HG02642 (cell line): ENCODE measurements around the gene PRKAG2.

Experiments used
- ATAC-seq: cut with Tn5 transposase; IDR thresholded peaks from one replicate; pipeline ENCODE4 v1.9.1; 2021; ENCODE audit warnings: mild to moderate bottlenecking; ENCODE audit not compliant: unreplicated experiment, poor library complexity

PRKAG2 gene

DNA sequence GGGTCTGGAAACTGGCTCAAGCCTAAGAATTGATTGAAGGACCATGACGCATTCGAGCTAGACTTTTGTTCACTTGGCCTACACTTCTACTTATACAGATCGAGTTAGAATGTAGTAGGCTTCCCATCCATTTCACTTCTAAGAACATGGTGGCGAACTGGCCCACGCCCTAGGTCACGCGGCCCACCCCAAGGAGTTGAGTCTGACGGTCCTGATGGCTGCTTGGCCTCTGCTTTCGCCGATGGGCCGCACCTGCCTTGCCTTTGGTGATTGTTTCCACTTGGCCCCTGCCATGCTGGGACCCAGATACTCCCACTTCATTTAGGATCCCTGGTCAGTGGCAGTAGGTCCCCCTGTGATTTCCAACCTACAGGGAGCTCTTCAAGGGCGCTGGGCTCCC, 153.6 kb downstream of the PRKAG2 start:
- no peak for ATAC-seq

DNA sequence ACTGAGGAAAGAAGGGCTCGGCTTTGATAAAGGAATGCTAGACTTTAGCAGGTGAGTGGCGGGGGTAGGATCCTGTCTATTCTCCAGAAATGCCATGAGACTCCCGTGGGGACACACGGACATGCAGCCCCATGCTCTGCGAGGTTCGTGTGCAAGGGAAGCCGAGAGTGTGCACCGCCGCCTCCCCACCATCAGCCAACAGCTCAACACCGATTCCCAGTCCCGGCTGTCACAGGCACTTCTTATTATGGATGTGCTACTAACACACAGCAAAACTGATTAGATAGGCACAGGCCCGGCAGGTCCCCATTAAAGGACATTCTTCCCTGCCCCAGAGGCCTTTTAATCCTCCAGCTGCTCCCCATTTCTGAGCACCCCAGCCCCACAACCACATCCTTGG, 154.4 kb downstream of the PRKAG2 start:
- no peak for ATAC-seq

DNA sequence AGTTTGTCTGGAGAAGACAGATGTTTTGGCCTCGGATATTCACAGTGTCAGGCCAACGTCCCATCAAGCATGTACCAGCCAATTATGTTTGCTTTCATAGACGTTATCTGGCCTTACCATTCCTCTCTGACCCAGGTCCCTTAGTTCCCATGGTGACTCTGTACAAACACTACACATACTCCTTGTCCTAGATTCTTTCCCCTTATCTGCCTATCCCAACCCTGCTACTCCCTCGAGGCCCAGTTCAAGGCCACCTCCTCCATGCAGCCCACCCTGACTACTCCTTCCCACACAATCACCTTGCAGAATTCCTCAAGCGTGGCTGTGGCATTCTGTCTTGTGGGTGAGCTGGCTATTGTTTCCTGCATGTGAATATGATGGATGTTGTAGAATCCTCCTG, 155.2 kb downstream of the PRKAG2 start:
- no peak for ATAC-seq

DNA sequence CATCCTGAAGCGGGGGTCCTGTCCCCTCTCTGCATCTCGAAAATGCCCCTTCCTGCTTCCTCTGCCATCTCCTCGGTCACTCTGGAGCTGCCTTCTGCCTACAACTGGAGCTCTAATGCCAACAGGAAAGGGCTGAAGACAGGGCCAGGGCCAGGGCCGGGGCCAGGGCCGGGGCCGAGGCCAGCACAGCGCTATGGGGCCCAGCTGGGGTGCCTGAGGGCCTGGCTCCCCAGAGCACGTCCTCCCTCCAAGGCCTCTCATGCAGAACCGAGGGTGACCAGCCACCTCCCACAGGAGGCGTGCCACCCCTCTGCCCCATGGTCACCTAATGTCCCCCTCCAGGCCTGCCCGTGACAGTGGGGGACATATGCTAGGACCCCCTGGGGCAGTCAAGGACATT, 155.7 kb downstream of the PRKAG2 start:
- no peak for ATAC-seq

DNA sequence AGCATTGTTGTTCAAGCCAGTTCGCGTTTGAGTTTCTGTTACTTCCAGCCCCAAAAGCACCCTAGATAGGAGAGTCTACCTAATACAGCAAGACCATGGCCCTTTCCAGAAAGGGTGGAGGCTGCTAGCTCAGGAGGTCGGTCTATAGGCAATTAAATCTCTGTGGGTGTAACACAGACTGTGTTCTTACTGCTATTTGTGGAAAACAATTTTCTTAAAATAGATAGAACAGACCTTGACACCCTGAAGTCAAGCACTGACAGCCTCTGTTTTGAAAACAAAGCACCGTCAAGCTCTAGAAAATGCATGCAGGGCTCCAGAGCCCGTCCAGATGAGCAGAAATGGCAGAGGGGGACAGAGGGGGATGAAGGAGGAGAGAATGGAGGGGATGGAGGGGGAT, 156.6 kb downstream of the PRKAG2 start:
- no peak for ATAC-seq

DNA sequence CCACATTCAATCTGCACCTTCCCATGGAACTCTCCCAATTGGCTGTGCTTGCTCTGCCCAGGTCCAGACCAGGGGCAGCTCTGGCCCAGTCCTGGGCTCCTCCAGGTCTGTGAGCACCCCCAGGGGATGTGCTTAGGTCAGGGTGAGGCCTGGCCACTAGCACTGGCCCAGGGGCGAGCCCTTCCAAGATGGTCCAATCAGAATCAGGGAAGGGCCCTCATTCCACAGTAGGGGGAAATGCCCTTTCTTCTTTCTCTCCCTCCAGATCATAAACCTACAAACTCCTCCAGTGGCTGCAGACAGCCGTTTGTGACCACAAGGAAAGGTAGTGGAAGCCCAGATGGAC, 157.0 kb downstream of the PRKAG2 start:
- ATAC-seq, result no peak

DNA sequence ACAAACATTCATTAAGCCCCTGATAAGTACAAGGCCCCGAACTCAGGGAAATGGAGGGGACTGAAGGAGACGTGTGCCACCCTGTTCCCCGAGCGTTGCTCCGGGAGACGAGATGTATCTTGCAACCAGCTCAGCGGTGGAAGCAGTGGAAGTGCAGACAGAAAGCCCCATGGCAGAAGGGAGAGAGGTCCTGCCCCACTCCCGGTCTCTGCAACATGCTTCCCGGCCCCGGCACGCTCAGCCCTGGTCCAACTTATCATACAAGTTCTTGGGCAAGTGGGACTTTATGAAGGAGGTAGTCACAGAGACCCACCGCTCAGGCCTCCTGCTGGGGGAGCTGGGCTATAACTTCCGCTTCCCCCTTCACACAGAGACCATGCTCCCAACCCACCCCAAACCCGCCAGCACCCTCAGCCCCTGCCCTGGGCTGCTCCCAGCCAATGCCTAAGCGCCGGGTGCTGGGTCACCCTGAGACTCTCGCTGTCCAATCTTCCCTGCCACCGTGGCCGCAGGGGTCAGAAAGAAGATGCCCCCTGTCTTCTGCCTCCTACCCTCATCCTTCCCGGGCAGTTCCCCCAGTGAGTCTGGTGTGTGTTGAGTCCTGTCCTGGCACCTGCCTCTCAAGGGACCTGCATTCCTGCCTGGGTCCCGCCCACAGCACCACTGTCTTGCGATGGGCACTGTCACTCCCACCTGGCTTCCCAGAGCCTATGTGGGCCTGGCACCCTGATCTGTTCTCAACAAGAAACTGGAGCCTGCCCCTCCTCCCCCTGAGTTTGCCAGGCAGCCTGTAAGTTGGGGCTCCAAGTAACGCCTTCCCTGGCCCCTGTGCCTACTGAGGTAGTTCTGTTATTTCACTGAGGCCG, 157.7 kb downstream of the PRKAG2 start:
- no peak for ATAC-seq

DNA sequence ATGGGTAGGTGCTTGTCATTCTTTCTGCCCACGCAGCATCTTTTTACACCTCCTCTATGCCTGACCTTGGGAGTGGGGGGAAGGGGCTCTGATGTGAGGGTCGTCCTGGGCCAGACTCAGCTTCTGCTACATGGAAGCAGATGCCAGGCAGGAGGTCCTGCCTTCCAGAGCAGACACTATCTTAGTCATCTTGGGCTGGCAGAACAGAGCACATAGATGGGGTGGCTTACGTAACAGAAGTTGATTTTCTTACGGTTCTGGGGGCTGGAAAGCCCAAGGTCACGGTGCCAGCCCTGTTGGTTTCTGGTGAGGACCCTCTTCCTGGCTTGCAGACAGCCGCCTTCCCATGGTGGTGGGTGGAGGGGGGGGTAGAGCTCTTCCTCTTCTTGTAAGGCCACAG, 159.0 kb downstream of the PRKAG2 start:
- no peak for ATAC-seq

DNA sequence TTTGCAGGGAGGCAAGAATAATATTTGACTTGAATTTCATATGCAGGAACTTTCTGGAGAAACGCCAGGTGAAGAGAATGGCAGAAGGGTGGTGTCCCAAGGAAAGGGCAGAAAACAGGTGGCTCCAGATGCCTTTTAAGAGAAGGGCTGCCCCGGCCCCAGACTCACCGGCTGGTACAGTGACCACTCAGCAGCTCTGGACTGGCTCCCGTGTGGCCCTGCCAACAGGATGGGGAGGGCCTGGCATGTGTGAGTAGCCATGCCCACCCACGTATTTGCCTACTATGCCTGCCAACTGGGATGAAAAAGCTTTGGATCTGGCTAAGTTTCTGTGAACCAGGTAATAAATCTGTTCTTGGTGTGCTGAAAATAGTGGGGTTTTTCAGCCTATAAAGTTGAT, 159.5 kb downstream of the PRKAG2 start:
- ATAC-seq, result no peak

DNA sequence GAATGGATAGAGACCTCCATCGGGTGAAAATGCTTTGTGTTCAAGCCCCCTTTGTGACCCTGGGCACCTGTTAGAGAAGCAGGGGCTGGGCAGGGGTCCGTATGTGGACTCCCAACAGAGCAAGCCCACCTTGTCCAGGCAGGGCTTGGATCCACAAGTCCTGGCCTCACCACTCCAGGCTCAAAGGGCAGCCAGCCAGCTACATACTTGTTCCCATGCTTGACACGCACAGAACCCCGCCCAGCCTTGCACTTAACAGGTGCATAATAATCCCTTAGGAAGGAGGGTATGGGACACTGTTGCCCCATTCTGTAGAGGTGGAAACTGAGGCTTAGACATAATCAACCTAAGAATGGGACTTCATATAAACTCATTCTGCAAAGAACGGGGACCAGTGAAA, 160.6 kb downstream of the PRKAG2 start:
- ATAC-seq, result no peak

DNA sequence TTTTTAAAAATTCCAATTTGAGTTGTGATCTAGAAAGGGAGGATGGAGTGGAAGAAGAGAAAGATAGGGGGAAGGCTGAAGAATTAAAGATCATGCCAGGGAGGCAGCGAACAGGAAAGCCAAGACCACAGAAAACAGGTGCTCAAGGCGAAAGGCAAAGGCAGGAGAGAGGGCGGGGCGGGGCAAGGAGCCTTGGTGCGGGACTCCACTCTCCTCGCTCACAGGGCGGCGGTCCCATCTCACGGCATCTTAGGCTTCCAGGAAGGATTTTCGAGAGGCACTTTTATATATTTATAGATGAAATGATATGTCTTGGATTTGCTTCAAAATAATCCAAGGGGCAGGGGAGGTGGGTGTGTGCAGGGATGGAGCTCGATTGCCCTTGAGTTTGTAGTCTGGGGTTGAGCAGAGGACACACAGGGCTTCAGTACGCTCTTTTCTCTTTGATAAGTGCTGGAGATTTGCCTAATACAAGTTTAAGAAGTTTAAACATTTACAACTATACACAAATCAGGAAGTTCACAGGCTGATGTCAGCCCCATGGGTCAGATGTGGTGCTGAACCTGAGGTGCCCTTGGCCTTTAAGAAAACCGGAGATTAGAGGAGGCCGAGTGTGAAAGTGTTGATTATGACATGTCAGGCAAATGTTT, 161.1 kb downstream of the PRKAG2 start:
- no peak for ATAC-seq

DNA sequence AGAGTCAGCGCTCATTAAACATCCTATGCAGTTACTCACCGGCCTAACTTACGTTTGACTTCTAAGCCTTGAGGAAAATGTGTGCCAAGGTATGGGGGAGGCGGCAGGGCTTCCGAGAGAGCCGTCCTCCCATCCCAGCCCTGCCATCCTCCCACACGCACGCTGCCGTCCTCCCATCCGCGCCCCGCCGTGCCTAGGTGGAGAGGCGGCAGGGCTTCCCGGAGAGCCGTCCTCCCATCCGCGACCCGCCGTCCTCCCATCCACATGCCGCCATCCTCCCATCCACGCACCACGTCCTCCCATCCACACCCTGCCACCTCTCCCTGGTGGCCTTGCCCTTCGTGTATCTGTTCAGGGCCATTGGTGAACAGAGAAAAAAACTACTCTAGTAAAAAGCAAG, 162.7 kb downstream of the PRKAG2 start:
- no peak for ATAC-seq

DNA sequence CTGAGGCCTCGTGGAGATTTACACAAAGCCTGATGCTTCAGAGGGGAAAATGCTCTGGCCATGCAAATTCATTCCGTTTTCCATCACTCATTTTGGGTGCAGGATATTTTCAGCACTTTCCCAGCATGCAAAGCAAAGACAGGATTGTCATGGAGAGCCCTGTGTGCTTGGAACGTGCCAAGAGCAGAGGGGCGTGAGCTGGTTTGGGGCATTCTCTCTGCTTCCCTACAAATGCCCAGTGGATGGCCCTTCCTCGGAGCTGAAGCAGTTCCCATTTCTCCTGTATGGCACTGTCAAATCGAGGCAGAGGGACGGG, 164.1 kb downstream of the PRKAG2 start:
- no peak for ATAC-seq

DNA sequence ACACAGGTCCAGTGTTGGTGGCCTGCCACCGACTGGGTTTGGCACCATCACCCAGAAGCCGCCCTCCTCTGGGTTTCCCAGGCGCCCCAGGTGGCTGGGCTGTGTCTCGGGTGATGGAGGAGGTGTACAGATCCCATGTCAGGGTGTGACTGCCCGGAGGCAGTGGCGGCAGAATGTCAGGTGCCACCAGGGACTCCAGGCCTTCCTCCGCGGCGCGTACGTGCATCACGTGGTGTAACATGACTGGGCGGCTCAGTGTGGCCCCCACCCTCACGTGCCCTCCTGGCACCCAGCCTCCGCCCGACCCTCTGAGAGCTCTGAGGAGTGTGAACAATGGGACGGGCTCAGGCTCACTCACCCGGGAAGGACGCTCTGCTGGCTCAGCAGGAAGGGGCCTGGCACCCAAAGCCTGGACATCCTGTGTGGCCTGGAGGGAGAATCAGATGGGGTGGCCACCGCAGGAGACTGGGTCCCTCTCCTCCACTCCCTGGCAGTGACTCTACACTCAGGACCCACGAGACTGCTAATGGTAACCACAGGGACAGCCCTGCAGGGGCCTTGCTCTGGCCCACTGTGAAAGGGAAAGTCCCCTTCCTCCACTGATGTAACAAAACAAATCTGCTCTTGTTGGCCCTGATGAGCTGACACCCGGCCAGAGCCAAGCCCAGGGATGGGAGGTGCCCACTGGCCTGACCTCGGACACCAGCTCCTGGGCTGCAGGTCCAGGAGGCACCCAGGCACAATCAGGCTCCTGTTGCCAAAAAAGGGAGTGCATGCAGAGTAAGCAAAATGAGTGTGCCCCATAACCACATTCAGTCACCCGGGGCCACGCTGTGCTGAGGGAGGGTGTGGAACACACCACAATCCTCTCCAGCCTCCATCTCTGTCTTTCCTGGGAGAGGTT, 164.8 kb downstream of the PRKAG2 start:
- ATAC-seq, result no peak

DNA sequence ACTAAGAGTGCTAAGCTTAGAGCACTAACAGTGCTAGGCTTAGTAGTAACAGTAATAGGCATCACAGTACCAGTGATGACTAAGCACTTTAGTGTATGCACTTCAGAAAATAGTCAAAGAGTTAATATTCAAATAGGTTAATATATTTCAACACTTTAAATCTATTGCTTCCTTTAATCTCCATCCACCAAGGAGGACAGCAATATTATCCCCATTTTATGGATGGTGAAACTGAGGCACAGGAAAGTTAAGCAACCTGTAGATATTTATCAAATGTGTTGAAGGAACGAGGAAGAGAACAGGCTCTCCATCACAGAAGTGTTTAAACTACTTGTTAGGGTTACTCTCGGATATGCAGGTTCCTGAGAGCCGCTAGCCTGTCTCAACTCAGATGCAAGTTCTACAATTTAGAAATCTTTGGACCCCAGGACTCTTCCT, 165.5 kb downstream of the PRKAG2 start:
- no peak for ATAC-seq

DNA sequence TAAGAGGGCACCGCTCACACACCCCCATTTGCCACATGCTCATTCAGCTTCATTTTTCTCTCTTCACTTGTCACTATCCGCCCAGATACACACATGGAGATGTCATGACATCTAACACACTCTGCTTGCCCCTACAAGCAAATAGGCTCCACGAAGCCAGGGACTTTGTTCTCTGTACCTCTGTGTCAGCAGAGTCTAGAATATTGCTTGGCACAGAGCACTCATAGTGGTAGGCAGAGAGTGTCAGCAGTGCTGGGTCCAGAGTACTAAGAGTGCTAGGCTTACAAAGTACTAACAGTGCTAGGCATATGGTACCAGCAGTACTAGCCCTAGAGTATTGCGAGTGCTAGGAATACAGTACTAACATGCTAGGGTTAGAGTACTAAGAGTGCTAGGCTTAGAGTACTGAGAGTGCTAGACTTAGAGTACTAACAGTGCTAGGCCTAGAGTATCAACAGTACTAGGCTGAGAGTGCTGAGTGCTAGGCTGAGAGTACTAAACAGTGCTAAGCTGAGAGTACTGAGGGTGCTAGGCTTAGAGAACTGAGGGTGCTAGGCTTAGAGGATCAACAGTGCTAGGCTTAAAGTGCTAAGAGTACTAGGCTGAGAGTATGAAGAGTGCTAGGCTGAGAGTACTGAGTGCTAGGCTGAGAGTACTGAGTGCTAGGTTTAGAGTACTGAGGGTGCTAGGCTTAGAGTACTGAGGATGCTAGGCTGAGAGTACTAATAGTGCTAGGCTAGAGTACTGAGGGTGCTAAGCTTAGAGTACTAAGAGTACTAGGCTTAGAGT, 166.1 kb downstream of the PRKAG2 start:
- no peak for ATAC-seq

DNA sequence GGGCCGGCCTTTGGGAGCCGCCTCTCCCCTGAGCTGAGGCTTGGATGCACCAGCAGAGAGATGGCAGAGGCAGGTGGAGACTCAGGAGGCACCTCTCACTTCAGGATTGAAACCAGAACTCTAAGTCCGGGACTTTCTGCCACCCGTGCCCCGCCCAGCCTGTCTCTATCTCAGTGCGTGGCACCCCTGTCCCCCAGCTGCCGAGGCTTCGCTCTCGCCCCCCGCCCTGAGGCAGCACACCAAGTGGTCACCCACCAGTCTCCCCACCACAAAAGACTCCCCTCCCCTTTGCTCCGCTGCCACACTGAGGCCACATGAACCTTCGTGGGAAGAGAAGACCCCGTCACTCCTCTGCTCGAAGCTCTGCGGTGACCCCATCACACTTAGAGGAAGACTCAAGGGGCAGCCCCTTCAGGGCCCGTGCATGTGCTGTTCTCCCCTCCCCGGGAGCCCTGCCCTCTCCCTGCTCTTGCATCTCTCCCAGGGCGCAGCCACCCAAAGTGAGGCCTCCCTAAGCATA, 166.7 kb downstream of the PRKAG2 start:
- no peak for ATAC-seq

DNA sequence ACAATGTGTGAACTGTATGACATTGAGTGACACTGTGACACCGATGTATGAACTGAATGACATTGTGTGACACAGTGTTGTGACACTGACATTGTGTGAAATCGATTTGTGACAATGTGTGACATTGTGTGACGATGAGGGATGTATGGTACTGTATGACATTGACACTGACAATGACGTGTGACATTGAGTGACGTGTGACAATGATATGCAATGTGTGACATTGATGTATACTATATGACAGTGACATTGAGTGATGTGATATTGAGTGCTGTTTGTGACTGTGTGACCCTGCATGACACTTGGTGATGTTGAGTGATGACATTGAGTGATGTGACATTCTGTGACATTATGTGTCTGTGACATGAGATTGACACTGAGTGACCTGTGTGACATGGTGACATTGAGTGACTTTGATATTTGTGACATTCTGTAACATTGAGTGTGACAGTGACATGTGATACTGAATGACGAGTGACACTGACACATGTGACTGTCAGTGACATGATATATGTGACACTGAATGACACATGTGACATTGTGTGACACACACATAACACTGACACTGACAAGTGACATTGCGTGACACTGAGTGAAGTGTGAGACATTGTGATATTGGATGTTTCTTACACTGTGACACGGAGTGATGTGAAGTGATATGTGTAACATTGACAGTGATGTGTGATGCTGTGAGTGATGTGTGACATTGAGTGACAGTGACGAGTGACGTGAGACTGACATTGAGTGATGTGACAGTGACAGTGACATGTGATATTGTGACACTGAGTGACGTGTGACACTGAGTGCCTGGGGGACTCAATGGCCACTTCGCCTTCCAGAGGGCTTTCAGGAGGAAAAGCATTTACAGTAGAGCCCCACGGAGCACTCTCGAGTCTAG, 167.5 kb downstream of the PRKAG2 start:
- ATAC-seq, result no peak

DNA sequence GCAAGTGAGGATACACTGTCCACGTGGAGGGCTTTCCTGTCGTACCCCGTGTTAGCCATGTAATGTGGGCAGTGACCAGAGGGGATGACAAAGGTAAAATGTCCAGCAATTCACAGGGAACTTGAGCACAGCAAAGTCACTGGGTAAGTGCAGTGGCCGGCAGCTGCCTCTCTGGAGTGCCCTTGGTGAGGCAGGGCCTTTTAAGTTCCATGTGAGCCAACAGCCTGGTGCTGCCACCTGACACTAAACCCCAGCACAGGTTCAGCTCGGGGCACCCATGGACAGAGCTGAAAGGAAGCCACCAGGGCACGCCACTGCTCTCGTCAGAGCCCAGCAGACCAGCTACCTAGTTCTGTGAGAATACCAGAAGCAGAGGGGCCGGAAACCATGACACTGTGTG, 168.3 kb downstream of the PRKAG2 start:
- ATAC-seq, result no peak
